NOMO-1 treated with dmso at 0.1 percent for 144 hours (cell line): Measurements from ENCODE around the gene GRID2.

Source experiments
- DNase-seq: peaks from one replicate; lab custom pipeline; 2025; ENCODE audit not compliant: unreplicated experiment; lab: John Stamatoyannopoulos, UW

The GRID2 gene

DNA sequence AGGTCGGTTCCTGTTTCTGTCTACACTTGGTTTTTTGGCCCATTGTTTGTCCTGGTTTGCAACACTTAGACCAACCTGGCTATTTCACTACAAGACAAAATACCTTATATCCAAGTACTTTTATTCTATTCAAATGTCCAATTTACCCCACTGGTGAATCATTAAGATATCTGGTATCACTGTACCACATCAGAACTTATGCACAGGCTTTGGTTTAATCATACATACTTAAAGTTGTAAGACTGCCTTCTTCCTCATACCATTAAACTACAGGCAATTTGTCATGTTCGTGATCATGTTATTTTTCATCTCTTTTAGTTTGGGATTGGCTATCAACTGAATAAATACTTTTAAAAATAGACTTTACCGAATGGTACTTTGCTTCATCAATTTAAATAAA lies 1471.8 kb downstream of the GRID2 start:
- DNase-seq: no peak

DNA sequence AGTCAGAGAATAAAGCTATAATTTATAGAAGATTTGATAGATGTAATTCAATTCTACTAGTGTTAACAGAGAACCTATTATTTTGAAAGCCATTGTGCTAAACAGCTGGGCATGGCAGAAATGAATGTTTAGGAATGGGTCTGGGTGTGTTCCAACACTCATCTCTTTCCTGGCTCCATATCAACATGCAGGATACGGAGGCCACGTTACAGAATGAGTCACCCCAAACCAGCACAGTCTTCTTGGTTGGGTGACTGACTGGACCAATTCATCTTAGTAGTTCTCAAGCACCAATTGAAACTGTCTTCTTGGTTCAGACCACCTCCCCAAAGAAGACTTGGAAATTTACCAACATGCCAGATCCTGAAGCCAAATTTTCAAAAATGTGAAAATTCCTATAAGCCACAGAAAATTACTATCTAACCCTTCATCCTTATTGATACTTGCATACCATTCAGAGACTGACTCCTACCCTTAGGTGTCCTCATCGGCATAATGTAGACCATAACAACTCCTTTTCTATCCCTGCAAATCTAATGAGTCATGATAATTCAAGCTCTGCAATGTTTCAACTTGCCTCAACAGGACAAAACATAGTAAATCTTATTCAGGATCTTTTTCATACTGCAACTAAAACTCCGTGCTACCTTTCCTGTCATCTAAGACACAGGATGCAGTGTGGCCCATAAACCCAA lies 1472.8 kb downstream of the GRID2 start:
- no peak for DNase-seq

DNA sequence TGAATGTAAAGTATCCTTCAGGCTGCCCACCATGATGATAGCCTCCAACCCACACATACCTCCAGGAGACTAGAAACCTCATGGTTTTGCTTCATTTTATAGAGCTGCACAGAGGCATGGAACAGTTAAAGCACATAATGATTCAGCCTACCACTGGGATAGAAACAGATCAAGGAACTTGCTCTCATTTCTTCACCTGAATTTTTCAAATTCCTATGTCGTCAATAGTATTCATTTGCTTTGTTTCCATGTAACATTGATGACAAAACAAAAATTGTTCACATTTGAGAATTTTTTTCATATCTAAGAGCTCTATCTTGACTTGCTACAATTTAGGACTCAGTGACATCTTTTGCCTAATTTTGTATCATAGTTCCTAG lies 1473.3 kb downstream of the GRID2 start:
- no peak for DNase-seq

DNA sequence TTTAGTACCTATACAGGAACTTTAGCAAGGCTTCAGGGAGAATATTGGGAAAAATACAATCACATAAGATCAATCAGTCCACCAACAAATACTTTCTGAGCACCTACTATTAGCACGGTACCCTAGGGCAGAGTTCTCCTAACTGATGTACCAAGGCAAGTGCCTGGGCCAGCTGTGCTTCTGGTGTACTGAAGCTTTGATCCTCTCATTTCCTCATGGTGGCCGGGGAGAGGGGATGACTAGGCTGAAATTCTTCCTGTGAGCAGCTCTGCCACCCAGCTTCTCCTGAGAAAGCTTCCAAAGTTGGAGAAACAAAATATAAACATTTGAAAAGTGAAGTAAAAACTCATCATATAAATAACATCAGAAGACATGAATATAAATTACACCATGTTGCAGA lies 1475.5 kb downstream of the GRID2 start:
- no peak for DNase-seq

DNA sequence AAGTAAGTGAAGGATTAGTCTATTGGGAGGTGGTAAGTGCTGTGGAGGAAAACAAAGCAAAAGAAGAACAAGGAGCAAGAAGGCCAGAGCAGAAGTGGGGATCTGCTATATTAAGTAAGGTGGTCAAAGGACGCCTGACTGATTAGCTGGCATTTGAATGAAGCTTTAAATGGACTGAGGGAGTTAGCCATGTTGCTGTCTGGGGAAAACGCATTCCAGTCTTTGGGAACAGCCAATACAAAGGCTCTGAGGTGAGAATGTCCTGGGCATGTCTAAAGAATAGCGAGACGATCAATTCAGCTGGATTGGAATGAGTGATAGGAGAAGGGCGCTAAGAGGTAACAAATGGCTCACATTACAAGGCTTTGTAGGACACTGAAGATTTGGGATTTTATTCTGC lies 1476.3 kb downstream of the GRID2 start:
- DNase-seq: no peak

DNA sequence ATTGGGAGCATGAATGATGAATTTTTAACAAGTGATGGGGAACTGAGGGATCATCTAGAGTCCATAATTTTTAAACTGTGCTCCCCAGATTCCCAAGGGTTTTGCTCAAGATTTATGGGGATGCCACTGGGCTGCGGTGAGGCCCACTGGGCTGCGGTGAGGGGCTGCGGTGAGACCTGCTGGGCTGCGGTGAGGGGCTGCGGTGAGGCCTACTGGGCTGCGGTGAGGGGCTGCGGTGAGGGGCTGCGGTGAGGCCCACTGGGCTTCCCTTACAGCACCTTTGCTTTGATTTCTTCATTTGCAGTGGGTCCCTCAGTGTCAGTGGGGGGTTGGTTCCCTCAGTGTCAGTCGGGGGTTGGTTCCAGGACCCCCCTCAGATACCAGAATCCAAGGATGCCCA lies 1477.4 kb downstream of the GRID2 start:
- no peak for DNase-seq

DNA sequence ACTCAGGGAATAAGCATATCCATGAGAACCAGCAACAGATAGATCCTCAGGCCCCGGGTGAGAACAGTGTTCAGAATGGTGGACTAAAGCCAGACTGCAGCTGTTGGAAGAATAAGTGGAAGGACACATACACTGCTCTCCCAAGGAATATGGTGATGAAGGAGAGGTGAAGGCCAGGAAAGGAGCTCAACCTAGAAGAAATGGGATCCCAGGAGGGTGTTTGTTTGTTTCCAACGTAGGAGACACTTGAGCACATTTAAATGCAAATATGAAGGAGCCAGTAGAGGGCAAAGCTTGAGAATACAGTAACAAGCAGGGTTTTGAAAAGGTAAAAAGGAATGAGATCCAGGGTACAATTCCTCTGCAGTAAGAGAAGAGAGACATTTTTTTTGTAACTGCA lies 1482.4 kb downstream of the GRID2 start:
- no peak for DNase-seq

DNA sequence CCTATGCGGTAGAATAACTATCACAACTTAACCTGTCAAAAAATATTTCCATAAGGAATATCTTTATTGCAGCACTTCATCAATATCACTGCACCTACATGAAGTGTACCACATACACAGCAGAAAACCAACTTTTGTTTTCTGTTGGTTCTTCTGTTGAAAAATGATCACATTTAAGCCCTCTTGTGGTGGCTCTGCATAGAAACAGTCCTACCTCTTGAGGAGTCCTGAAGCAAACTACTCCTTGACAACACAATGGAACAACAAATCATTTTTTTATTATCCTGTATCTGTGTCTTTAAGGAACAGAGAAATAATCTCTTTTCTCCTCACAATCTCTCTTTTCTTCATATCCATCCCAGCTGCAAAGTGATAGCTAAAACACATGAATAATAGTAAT lies 1484.9 kb downstream of the GRID2 start:
- no peak for DNase-seq

DNA sequence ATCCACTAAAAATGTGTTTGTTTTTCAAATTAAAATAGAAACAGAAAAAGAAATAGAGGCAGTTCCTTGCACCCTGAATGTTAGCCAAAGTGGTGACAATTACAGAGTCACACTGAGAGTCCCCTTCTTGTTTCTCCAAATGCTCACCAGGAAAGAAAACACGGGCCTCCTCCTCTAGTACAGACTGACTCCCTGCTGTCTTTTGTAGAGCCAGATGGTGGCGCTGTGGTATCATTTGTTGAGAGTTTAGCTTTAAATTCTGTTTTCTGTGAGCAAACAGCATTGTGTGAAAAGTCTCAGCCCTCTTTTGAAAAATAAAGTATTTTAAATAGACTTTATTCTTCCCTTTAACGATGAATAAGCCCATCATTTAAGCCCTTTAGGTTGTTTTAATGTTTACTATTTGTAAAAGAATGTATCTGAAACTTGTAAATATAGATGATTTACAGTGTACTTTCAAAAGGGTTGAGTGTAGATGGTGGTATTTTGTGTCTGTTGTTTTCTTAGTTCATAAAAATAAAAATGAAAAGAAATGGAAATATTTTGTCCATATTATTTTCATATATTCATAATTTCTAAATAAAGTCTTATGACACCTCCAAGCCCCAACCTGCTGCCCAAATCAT lies 1487.9 kb downstream of the GRID2 start:
- DNase-seq: peak; percentile 28

DNA sequence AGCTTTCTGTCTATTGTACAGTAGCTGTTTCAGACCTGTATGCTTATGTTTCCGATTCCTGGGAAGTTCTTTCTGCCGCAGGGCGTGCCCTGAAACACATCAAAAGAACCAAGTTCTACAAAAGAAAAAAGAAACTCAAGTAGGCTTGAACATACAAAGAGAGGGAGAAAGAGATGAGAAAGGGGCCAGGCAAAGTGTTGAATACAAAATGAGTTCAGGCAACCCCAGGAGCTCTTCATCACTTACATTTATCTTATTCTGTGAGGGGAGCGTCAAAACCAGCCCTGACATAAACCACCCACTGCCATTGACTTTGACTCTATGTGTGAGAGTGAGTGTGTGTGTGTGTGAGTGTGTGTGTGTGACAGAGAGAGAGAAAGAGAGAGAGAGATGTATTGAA lies 1498.3 kb downstream of the GRID2 start:
- DNase-seq: no peak

DNA sequence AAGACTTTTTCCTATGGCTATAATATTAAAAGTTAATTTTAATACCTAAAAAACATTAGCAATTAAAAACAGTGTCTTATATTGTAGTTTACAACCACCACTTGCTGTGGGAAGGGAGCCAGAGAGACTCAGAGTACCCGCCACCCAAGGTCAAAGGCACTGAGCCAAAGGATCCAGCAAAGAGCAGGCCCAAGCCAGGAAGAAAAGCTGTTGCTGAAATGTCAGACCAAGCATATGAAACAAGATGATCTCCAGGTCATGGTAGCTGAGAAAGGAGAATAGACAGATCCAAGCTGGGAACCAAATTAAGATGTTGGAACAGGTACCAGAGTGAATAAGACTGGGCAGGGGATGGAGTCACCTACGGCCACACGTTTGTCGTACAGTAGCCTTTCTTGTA lies 1506.0 kb downstream of the GRID2 start:
- no peak for DNase-seq

DNA sequence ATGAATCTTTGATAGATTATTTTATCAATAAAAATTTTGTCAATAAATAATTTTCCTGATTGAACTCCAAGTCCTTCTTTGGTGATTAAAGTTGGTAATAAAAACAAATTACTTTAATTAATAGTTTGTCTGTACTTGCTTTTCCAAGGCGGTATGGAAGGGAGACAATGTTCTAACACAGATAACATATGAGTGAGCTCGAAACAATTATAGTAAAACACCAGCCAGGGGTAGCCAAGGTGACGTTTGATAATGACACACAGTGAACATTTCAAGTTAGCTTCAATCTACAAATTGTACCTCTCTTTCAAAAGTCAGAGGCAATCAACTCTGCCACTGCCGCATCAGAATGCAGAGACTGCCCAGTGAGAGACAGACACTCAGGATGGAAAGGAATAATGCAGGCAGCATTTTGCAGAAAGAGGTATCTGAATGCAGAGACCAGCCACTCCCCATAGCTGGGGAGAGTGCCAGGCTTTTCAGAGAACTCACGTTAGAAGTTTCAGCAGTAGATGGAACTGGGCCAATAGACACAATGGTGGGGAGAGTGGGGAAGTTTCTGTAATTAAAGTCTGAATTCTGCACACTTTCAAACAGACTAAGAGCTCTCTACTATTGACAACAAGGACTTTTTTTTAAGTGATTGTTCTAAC lies 1506.7 kb downstream of the GRID2 start:
- no peak for DNase-seq

DNA sequence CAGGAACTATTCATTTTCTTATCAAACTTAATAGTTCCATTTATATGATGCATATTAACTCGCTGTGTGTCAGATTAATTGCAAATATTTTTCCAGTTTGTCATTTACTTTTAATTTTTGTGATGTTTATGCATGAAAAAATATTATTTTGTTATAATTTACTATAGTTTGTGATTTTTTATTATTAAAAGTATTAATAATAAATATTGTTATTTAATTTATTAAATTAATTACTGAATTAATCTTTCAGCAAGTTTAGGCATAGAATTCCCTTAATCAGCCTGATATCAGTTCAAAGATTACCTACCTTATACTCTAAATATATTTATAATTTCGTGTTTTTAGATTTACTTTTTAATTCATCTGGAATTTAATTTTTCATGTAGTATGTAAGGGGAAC lies 1509.3 kb downstream of the GRID2 start:
- DNase-seq: no peak

DNA sequence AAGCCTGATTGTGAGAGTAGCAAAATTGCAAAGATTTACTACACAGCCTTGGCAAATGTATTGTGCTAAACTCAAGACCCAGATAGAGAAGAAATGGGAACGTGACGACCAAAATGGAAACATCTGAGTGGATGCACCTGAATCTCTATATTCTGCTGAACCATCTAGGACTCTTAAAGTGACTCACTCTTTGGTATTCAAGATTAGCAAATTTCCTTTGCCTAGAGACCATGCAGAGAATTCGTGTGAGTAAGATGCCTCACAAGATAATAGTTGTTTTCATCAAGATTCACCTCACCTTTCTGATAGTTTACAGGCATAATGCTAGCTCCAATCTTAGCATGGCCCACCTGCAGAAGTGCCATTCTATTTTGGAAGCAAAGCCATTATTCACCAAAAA lies 1510.4 kb downstream of the GRID2 start:
- no peak for DNase-seq

DNA sequence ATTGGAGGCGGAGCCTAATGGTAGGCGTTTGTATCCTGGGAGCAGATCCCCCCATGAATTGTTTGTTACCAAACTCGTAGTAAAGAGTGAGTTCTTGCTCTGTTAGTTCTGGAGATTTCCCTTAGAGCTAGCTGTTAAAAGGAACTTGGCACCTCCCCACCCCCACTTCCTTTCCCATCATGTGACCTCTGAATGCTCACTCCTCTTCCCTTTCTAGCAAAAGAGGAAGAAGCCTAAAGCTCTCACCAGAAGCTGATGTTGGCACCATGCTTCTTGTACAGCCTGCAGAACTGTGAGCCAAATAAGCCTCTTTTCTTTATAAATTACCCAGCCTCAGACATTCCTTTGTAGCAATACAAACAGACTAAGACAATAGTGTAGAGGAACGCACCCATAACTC lies 1511.0 kb downstream of the GRID2 start:
- peak; percentile 45 for DNase-seq
